ENCODE results near the gene NBAS.

NBAS gene

DNA sequence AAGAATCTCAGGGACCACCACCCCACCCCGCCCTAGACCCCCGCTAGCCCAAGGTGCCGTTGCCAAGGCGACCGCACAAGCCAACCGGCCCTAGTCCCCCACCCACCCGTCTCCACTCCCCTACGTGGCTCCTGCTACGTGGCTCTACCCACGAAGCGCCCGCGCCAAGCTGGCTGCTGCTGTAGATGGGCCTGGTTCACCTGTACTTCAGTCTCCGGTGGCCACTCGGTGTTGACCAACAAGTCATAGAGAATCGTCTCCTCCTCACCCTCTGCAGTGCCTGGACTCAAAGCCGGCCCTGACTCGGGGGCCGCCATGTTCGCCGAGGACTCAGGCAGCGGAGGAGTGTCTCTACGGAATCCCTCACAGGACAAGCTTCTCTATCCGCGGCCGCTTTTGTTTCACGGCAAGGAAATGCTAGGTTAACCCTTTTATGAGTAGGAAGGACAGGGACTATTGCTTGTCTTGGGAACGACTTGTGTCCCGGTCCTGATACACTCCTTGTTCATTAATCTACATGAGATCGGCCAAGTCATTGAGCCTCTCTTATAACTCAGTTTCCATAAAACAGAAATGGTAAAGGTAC lies at the start of gene NBAS:
Gene NBAS (minus strand): TSS at position 347 of the 586 bp plus-strand sequence. CDS start 30 bp downstream, at position 317.
- Histone ChIP-seq H3K27me3 (ENCODE audit: control insufficient read depth in 1 of 2, insufficient read depth in 2 of 2, low read length in 2 of 2) (no peaks in the 10 kb centered on the region), H3K36me3 (ENCODE audit: insufficient read depth, low read length) (no peaks in the 10 kb centered on the region), H3K27ac (ENCODE audit: low read depth, low read length) (peak within 1 kb of the TSS; percentile 83), H3K4me1 (ENCODE audit: insufficient read depth, low read length) (peaks cover 14% of the 10 kb centered on the region), H3K9me3 (ENCODE audit: low read length) (no peaks in the 10 kb centered on the region), H3K9ac (ENCODE audit: low read length) (peak within 1 kb of the TSS; percentile 74), H3K4me3 (ENCODE audit: low read depth in 1 of 2, low read length in 2 of 2) (peak within 1 kb of the TSS; percentile 88 to 95)

DNA sequence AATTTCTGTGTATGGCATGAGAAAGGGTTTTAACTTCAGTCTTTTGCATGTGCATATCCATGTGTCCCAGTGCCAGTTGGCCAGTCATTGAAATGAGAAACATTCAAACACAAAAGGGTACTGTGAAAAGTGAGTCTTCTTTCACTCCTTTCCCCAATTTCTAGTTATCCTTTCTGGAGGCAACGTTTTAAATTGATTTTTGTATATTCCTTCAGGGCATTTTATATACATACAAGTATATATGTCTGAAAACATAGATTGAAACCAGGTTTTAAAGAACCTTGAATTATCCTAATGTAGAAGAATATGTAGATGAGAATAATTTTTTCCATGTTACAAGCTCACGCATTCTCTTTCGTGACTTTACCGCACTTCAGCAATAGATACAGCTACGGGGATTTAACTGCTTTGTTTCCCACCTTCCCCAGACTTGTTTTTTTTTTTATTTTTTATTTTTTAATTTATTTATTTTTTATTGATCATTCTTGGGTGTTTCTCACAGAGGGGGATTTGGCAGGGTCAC lies 49.4 kb upstream of the NBAS start:
- Histone ChIP-seq H3K9ac (ENCODE audit: low read length) (no peak overlapping the region), H3K27me3 (ENCODE audit: control insufficient read depth in 1 of 2, insufficient read depth in 2 of 2, low read length in 2 of 2) (no peaks in the 10 kb centered on the region), H3K4me1 (ENCODE audit: insufficient read depth, low read length) (no peaks in the 10 kb centered on the region), H3K27ac (ENCODE audit: low read depth, low read length) (no peak overlapping the region), H3K36me3 (ENCODE audit: insufficient read depth, low read length) (peaks cover 47% of the 10 kb centered on the region), H3K9me3 (ENCODE audit: low read length) (no peaks in the 10 kb centered on the region), H3K4me3 (ENCODE audit: low read depth in 1 of 2, low read length in 2 of 2) (no peak overlapping the region)

DNA sequence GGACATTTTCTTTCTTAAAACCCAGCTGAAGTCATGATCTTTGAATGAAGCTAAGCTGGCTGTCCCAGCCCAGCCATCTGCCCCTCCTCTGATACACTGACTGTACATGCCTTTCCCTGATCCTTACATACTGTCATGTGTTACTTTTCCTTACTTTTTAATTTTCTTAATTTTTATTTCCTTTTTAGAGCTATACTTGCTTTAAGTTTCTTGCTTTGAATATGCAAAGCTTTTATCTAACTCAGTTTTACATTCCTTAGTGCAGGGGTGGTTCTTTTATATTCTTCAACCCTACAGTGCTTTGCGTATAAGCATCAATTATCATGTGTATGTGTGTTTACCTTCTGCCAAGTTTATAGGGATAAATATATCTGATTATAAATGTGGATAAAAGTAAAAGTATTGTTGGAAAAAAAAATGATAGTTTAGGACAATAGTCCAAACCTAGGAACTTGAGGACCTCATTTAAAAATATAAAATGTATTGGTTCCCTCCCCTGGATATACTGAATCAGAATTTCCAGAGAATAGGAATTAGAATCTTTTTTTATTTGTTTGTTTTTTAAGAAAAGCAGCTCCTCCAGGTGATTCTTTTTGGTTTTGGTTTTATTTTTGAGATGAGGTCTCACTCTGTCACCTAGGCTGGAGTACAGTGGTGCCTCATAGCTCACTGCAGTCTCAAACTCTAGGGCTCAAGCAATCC lies 48.4 kb upstream of the NBAS start:
- H3K27ac ChIP-seq (ENCODE audit: low read depth, low read length): no peak overlapping the region
- peaks cover 50% of the 10 kb centered on the region for H3K36me3 ChIP-seq (ENCODE audit: insufficient read depth, low read length)
- no peaks in the 10 kb centered on the region for H3K4me1 ChIP-seq (ENCODE audit: insufficient read depth, low read length)
- no peaks in the 10 kb centered on the region for H3K27me3 ChIP-seq (ENCODE audit: control insufficient read depth in 1 of 2, insufficient read depth in 2 of 2, low read length in 2 of 2)
- no peak overlapping the region for H3K4me3 ChIP-seq (ENCODE audit: low read depth in 1 of 2, low read length in 2 of 2)
- H3K9ac ChIP-seq (ENCODE audit: low read length): no peak overlapping the region
- H3K9me3 ChIP-seq (ENCODE audit: low read length): no peaks in the 10 kb centered on the region

DNA sequence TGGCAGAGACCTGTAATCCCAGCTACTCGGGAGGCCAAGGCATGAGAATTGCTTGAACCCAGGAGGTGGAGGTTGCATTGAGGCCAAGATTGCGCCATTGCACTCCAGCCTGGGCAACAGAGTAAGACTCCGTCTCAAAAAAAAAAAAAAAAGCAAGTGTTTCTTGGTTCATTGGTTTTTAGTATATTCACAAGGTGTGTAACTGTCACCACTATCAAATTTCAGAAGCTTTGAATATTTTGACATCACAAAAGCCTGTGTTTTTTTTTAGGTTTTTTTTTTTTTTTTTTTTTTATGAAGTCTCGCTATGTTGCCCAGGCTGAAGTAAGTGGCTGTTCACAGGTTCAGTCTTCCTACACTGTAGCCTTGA lies 47.2 kb upstream of the NBAS start:
- H3K9ac ChIP-seq (ENCODE audit: low read length): no peak overlapping the region
- H3K27me3 ChIP-seq (ENCODE audit: control insufficient read depth in 1 of 2, insufficient read depth in 2 of 2, low read length in 2 of 2): no peaks in the 10 kb centered on the region
- H3K4me3 ChIP-seq (ENCODE audit: low read depth in 1 of 2, low read length in 2 of 2): no peak overlapping the region
- H3K36me3 ChIP-seq (ENCODE audit: insufficient read depth, low read length): peaks cover 60% of the 10 kb centered on the region
- H3K27ac ChIP-seq (ENCODE audit: low read depth, low read length): no peak overlapping the region
- no peaks in the 10 kb centered on the region for H3K4me1 ChIP-seq (ENCODE audit: insufficient read depth, low read length)
- H3K9me3 ChIP-seq (ENCODE audit: low read length): no peaks in the 10 kb centered on the region

DNA sequence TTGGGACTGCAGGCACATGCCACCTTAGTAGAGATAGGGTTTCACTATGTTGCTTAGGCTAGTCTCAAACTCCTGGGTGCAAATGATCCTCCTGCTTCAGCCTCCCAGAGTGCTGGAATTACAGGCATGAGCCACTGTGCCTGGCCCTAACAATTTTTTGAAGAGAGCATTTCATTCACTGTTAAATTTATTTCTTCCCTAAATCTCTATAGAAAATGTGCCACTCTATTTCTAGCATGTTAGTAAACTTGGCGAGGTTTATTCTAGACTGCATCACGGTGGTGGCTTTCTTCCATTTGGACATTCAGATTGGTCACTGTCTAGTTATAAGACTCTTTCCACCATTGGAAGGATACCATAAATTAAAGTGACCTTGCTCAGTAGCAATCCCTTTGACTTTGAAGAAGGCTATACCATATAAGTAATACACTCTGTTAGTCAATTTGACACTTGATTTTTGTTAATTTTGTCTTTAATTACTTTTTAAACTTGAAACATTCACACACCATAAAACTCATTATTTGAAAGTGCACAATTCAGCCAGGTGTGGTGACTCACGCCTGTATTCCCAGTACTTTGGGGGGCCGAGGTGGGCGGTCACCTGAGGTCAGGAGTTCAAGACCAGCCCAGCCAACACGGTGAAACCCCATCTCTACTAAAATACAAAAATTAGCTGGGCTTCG lies 46.7 kb upstream of the NBAS start:
- no peak overlapping the region for H3K4me3 ChIP-seq (ENCODE audit: low read depth in 1 of 2, low read length in 2 of 2)
- no peak overlapping the region for H3K27ac ChIP-seq (ENCODE audit: low read depth, low read length)
- H3K9me3 ChIP-seq (ENCODE audit: low read length): no peaks in the 10 kb centered on the region
- H3K9ac ChIP-seq (ENCODE audit: low read length): no peak overlapping the region
- no peaks in the 10 kb centered on the region for H3K27me3 ChIP-seq (ENCODE audit: control insufficient read depth in 1 of 2, insufficient read depth in 2 of 2, low read length in 2 of 2)
- peaks cover 65% of the 10 kb centered on the region for H3K36me3 ChIP-seq (ENCODE audit: insufficient read depth, low read length)
- H3K4me1 ChIP-seq (ENCODE audit: insufficient read depth, low read length): no peaks in the 10 kb centered on the region

DNA sequence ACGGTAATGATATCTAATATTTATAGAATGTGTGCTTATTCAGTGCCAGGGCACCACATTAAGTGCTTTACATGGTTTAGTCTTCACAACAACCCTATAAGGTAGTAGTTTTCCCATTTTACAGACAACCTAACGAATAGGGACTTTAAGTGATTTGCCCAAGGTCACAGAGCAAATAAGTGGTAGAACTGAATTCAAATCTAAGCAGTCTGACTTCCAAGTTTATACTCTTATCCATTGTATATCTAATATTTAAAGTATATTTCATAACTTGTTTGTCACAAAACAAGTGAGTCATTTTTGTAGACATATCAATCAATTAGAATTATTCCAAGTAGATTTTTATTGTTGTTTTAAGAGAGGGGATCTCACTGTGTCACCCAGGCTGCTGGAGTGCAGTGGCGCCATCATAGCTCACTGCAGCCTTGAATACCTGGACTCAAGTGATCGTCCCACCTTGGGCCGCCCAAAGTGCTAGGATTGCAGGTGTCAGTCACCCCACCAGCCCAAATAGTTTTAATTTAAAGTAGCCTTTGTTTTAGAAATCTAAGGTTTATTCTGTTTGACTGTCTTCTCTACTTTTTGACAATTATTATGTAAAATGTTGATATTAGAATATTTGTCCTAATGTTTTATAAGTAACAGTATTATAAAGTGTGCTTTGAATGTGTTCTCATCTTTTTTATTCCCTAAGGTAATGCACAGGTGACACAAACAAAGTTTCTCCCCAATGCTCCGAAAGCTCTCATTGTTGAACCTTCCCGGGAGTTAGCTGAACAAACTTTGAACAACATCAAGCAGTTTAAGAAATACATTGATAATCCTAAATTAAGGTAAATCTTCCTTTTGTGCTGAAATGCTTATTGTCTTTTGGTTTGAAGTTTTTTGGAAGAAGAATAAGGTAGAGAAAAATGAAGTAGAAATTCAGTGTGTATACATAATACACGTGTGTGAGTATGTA lies 45.6 kb upstream of the NBAS start:
- no peak overlapping the region for H3K9ac ChIP-seq (ENCODE audit: low read length)
- no peak overlapping the region for H3K27ac ChIP-seq (ENCODE audit: low read depth, low read length)
- no peaks in the 10 kb centered on the region for H3K4me1 ChIP-seq (ENCODE audit: insufficient read depth, low read length)
- H3K36me3 ChIP-seq (ENCODE audit: insufficient read depth, low read length): peaks cover 76% of the 10 kb centered on the region
- H3K9me3 ChIP-seq (ENCODE audit: low read length): no peaks in the 10 kb centered on the region
- no peaks in the 10 kb centered on the region for H3K27me3 ChIP-seq (ENCODE audit: control insufficient read depth in 1 of 2, insufficient read depth in 2 of 2, low read length in 2 of 2)
- H3K4me3 ChIP-seq (ENCODE audit: low read depth in 1 of 2, low read length in 2 of 2): no peak overlapping the region

DNA sequence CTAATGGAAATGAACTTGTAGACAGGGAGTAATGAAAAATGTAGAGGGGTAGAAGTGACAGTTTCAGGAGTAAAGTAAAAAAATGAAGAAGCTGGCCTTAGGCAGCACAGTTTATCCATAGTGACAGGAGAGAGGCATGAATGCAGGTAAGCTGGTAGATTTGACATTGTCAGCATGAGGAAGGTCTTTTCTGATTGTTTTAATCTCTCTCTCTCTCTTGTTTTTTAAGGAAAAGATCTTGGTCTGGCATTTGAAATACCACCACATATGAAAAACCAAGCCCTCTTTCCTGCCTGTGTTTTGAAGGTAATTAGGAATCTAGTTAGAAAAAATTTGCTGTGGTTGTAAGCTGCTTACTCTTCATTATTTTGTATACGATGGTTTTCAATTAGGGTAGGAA lies 44.6 kb upstream of the NBAS start:
- Histone ChIP-seq H3K4me1 (ENCODE audit: insufficient read depth, low read length) (no peaks in the 10 kb centered on the region), H3K9ac (ENCODE audit: low read length) (no peak overlapping the region), H3K27ac (ENCODE audit: low read depth, low read length) (no peak overlapping the region), H3K36me3 (ENCODE audit: insufficient read depth, low read length) (peaks cover 87% of the 10 kb centered on the region), H3K4me3 (ENCODE audit: low read depth in 1 of 2, low read length in 2 of 2) (no peak overlapping the region), H3K9me3 (ENCODE audit: low read length) (no peaks in the 10 kb centered on the region), H3K27me3 (ENCODE audit: control insufficient read depth in 1 of 2, insufficient read depth in 2 of 2, low read length in 2 of 2) (no peaks in the 10 kb centered on the region)

DNA sequence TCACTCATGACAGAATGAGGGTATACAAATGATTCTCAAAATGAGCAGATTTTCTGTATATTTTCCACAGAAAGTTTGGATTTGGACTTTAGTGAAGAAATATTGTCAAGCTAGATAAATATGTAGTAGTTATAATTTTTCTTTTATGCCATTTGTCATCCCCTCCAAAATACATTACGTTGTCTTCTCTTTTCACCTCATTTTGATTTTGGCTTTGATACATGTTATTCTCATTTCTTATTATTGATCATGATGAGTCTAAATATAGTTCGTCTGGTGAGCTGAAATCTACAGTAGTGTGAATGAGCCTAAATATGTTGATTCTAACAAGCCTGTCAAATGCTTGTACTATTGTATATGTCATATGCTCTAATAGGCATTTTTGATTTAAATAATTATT lies 42.8 kb upstream of the NBAS start:
- Histone ChIP-seq H3K27me3 (ENCODE audit: control insufficient read depth in 1 of 2, insufficient read depth in 2 of 2, low read length in 2 of 2) (no peaks in the 10 kb centered on the region), H3K9me3 (ENCODE audit: low read length) (no peaks in the 10 kb centered on the region), H3K9ac (ENCODE audit: low read length) (no peak overlapping the region), H3K4me3 (ENCODE audit: low read depth in 1 of 2, low read length in 2 of 2) (no peak overlapping the region), H3K27ac (ENCODE audit: low read depth, low read length) (no peak overlapping the region), H3K36me3 (ENCODE audit: insufficient read depth, low read length) (peaks cover 84% of the 10 kb centered on the region), H3K4me1 (ENCODE audit: insufficient read depth, low read length) (no peaks in the 10 kb centered on the region)

DNA sequence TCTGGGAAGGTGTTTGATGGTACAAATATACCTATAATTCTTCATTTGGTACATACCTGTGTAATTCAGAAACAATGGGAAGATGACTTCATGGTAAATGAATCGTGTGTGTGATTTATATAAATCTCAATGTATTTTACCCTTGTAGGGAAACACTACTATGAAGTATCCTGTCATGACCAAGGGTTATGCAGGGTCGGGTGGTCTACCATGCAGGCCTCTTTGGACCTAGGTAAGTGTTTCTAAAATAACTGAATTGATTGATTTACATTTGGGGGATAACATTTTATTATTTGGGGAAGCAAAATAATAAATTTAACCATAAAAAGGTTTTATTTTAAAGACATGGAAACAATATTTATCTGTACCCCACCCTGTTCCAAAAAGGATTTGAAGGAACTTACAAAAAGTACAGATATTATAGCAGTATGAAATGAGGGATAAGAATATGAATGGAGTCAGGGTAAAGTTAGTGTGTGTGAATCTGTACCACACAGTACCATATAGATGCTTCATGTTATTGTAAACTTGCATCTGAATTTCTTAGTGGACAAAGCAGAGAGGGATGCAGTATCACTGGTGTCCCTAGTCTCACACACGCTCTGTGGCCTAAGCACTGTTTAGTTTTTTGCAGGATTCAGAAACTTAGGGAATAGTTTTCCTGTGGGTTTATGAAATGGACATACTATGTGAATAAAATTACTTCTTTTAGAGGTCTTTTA lies 42.1 kb upstream of the NBAS start:
- no peaks in the 10 kb centered on the region for H3K4me1 ChIP-seq (ENCODE audit: insufficient read depth, low read length)
- H3K27ac ChIP-seq (ENCODE audit: low read depth, low read length): no peak overlapping the region
- no peak overlapping the region for H3K4me3 ChIP-seq (ENCODE audit: low read depth in 1 of 2, low read length in 2 of 2)
- no peaks in the 10 kb centered on the region for H3K27me3 ChIP-seq (ENCODE audit: control insufficient read depth in 1 of 2, insufficient read depth in 2 of 2, low read length in 2 of 2)
- no peaks in the 10 kb centered on the region for H3K9me3 ChIP-seq (ENCODE audit: low read length)
- H3K9ac ChIP-seq (ENCODE audit: low read length): no peak overlapping the region
- peaks cover 78% of the 10 kb centered on the region for H3K36me3 ChIP-seq (ENCODE audit: insufficient read depth, low read length)

DNA sequence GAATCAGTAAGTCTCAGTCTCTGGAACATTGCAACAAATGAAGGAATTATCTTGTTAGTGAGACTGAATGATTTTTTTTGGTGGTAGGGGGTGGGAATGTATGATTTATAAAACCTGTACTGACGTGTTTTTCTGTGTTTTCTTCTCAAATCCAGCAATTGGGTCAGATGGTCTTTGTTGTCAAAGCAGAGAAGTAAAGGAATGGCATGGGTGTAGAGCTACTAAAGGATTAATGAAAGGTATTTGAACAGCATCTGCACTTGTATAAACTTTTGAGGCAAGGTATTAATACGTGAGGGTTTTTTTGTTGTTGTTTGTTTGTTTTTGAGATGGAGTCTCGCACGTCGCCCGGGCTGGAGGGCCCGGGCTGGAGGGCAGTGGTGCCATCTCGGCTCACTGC lies 41.3 kb upstream of the NBAS start:
- Histone ChIP-seq H3K9me3 (ENCODE audit: low read length) (no peaks in the 10 kb centered on the region), H3K4me3 (ENCODE audit: low read depth in 1 of 2, low read length in 2 of 2) (no peak overlapping the region), H3K9ac (ENCODE audit: low read length) (no peak overlapping the region), H3K36me3 (ENCODE audit: insufficient read depth, low read length) (peaks cover 73% of the 10 kb centered on the region), H3K4me1 (ENCODE audit: insufficient read depth, low read length) (no peaks in the 10 kb centered on the region), H3K27me3 (ENCODE audit: control insufficient read depth in 1 of 2, insufficient read depth in 2 of 2, low read length in 2 of 2) (no peaks in the 10 kb centered on the region), H3K27ac (ENCODE audit: low read depth, low read length) (no peak overlapping the region)
